Epithelial cell of esophagus (primary cell): ENCODE results near the gene ASPN.

ENCODE experiments used
- DNase-seq: peaks from one replicate; pipeline ENCODE4 v3.0.0; 2010; ENCODE audit warnings: low read depth
- H3K4me3 ChIP-seq: 2 replicates; pipeline ENCODE4 v1.5.1; 2011; ENCODE audit warnings: mild to moderate bottlenecking, low read length, control low read depth
- CTCF ChIP-seq: IDR thresholded peaks from 2 replicates; pipeline ENCODE4 v1.5.1; 2011; ENCODE audit warnings: low read depth, mild to moderate bottlenecking, low read length, control low read depth, inconsistent platforms; ENCODE audit not compliant: insufficient read depth; ENCODE audit errors: missing control alignments

ASPN gene

GRCh38 chr9:92407818-92408217 is 74.5 kb downstream of the ASPN start:
- no peak for TF ChIP-seq CTCF
- no peak overlapping the region for H3K4me3 ChIP-seq
- DNase-seq = no peak

GRCh38 chr9:92406477-92406876 is 75.8 kb downstream of the ASPN start:
- H3K4me3 ChIP-seq = no peak overlapping the region
- DNase-seq = no peak
- no peak for TF ChIP-seq CTCF
